IMR-90 (cell line): ENCODE results near the gene SLC44A4. TPM values are rescaled to one million over a fixed set of nuclear protein-coding genes. Genes with fewer than 3 reads are reported as not detected.
"Not testable (repeated sequence)": the region's sequence is repeated elsewhere in the genome, so short reads cannot be mapped to it uniquely, and the experiment has no call there.

Experiments
- ATAC-seq: fragments of 200-7000 bp; cut with Tn5 transposase; 2 replicates; pipeline ENCODE4 v1.9.1; 2020; ENCODE audit warnings: low read depth, mild to moderate bottlenecking, moderate library complexity
- BruUV-seq: library from RNA; stranded (reverse); fragments of 400-500 nt; replicated peaks from 2 replicates; lab custom pipeline; 2021; lab: Mats Ljungman, UMichigan
- CTCF ChIA-PET: fragments of 300-600 bp; formaldehyde crosslinking; extraction: SDS; loops from one replicate; lab custom pipeline; 2021; ENCODE audit warnings: antibody characterized with exemption; lab: Yijun Ruan, JAX
- POLR2A ChIA-PET: fragments of 300-600 bp; sonication (Branson Sonifier 250); formaldehyde crosslinking; loops from one replicate; lab custom pipeline; 2022; ENCODE audit warnings: antibody characterized with exemption; ENCODE audit not compliant: unreplicated experiment; lab: Charles Lee
- DNase-seq: peaks from one replicate; pipeline ENCODE4 v3.0.0; 2013
- H2AFZ ChIP-seq: replicated peaks from 2 replicates; pipeline ENCODE3; 2013; ENCODE audit warnings: low read length, mild to moderate bottlenecking; ENCODE audit not compliant: poor library complexity
- H2AK5ac ChIP-seq: 2 replicates; pipeline ENCODE4 v1.6.1; 2013; ENCODE audit warnings: low read depth, low read length, inconsistent platforms
- H2AK9ac ChIP-seq: replicated peaks from 2 replicates; pipeline ENCODE3; 2013; ENCODE audit warnings: mild to moderate bottlenecking, low read depth, low read length, moderate library complexity; ENCODE audit not compliant: poor library complexity
- H2BK120ac ChIP-seq: 2 replicates; pipeline ENCODE4 v1.6.1; 2013; ENCODE audit warnings: low read depth, low read length, inconsistent platforms
- H2BK15ac ChIP-seq: 3 replicates; pipeline ENCODE4 v1.6.1; 2013; ENCODE audit warnings: low read depth, low read length, inconsistent platforms
- H2BK20ac ChIP-seq: 2 replicates; pipeline ENCODE4 v1.6.1; 2013; ENCODE audit warnings: low read depth, mild to moderate bottlenecking, inconsistent platforms, low read length, moderate library complexity
- H2BK5ac ChIP-seq: 2 replicates; pipeline ENCODE4 v1.6.1; 2013; ENCODE audit warnings: mild to moderate bottlenecking, low read depth, low read length, inconsistent platforms; ENCODE audit not compliant: poor library complexity, severe bottlenecking
- H3K14ac ChIP-seq: replicated peaks from 2 replicates; pipeline ENCODE4 v1.6.1; 2013; ENCODE audit warnings: low read depth, low read length, inconsistent platforms
- H3K18ac ChIP-seq: 2 replicates; pipeline ENCODE4 v1.6.1; 2013; ENCODE audit warnings: low read depth, low read length, control low read depth
- H3K23ac ChIP-seq: 2 replicates; pipeline ENCODE4 v1.6.1; 2013; ENCODE audit warnings: low read depth, low read length, inconsistent platforms
- H3K27ac ChIP-seq: 2 replicates; pipeline ENCODE4 v1.5.1; 2013; ENCODE audit warnings: mild to moderate bottlenecking, control low read depth, low read length; ENCODE audit not compliant: insufficient read depth
- H3K27me3 ChIP-seq: 2 replicates; pipeline ENCODE4 v1.6.1; 2013; ENCODE audit warnings: low read length; ENCODE audit not compliant: control insufficient read depth, insufficient read depth
- H3K36me3 ChIP-seq: 2 replicates; pipeline ENCODE4 v1.6.1; 2013; ENCODE audit warnings: low read length, mixed read lengths; ENCODE audit not compliant: control insufficient read depth, insufficient read depth
- H3K4ac ChIP-seq: 2 replicates; pipeline ENCODE4 v1.6.1; 2013; ENCODE audit warnings: low read depth, low read length, inconsistent platforms
- H3K4me1 ChIP-seq: 2 replicates; pipeline ENCODE4 v1.6.1; 2013; ENCODE audit warnings: low read length, mixed read lengths; ENCODE audit not compliant: control insufficient read depth, insufficient read depth
- H3K4me2 ChIP-seq: 2 replicates; pipeline ENCODE4 v1.6.1; 2013; ENCODE audit warnings: low read depth, mild to moderate bottlenecking, control low read depth, low read length, moderate library complexity
- H3K4me3 ChIP-seq: 2 replicates; pipeline ENCODE4 v1.5.1; 2013; ENCODE audit warnings: low read depth, mild to moderate bottlenecking, control low read depth, low read length, moderate library complexity; ENCODE audit not compliant: insufficient read depth
- H3K56ac ChIP-seq: 2 replicates; pipeline ENCODE4 v1.6.1; 2013; ENCODE audit warnings: low read length, inconsistent platforms; ENCODE audit not compliant: insufficient read depth; ENCODE audit errors: extremely low read depth
- H3K79me1 ChIP-seq, 2 experiments: 2 replicates each; pipeline ENCODE4 v1.6.1; 2013; ENCODE audit warnings: low read length in 2 of 2, inconsistent platforms in 1 of 2, low read depth in 1 of 2
- H3K9ac ChIP-seq: 2 replicates; pipeline ENCODE4 v1.6.1; 2013; ENCODE audit warnings: low read depth, low read length, control low read depth
- H3K9me1 ChIP-seq: 2 replicates; pipeline ENCODE4 v1.6.1; 2013; ENCODE audit warnings: low read length, inconsistent platforms; ENCODE audit not compliant: insufficient read depth
- H3K9me3 ChIP-seq: 2 replicates; pipeline ENCODE4 v1.6.1; 2013; ENCODE audit warnings: low read length; ENCODE audit not compliant: control insufficient read depth, insufficient read depth
- H4K20me1 ChIP-seq: 2 replicates; pipeline ENCODE4 v1.6.1; 2013; ENCODE audit warnings: low read length, inconsistent platforms; ENCODE audit not compliant: insufficient read depth
- H4K5ac ChIP-seq: 2 replicates; pipeline ENCODE4 v1.6.1; 2013; ENCODE audit warnings: mild to moderate bottlenecking, low read depth, low read length, control low read depth
- H4K8ac ChIP-seq, 2 experiments: 2 replicates each; pipeline ENCODE4 v1.6.1; 2013; ENCODE audit warnings: low read depth in 2 of 2, low read length in 2 of 2, control low read depth in 1 of 2, inconsistent platforms in 1 of 2
- H4K91ac ChIP-seq: 2 replicates; pipeline ENCODE4 v1.6.1; 2013; ENCODE audit warnings: low read depth, low read length, inconsistent platforms; ENCODE audit not compliant: insufficient read depth
- WGBS, 2 experiments: methylation state at CpG; one replicate each; pipeline versions ENCODE4 v1.1.5 to v1.1.7; 2013; ENCODE audit warnings: missing lambda C conversion rate in 2 of 2; ENCODE audit not compliant: insufficient read length in 1 of 2; ENCODE audit errors: extremely low coverage in 2 of 2; 5-methylcytosine and 5-hydroxymethylcytosine counted together
- dilution Hi-C: fragments of 300-500 bp; cut with HindIII; formaldehyde crosslinking; loops from one replicate; pipeline ENCODE4 v1.14.3; 2018; ENCODE audit warnings: low sequenced_read_pairs; ENCODE audit not compliant: unreplicated experiment
- in situ Hi-C: fragments of 300-500 bp; cut with MboI; formaldehyde crosslinking; loops from 3 replicates; pipeline ENCODE4 v1.14.3; 2019; ENCODE audit warnings: low sequenced_read_pairs, inconsistent platforms, mixed read lengths
- intact Hi-C: fragments of 100-400 bp; cut with micrococcal nuclease; formaldehyde crosslinking; loops from 2 replicates; pipeline ENCODE4 v1.10.0; 2022
- polyA plus RNA-seq, 3 experiments: library from polyadenylated mRNA; depleted of rRNA; stranded (reverse); fragments of >200 nt; gene quantifications; 2 replicates each; pipeline ENCODE4 v1.2.3, GENCODE V29; 2012; ENCODE audit warnings: low replicate concordance in 1 of 3
- total RNA-seq: library from RNA; depleted of rRNA; stranded (reverse); fragments of >200 nt; gene quantifications from 2 replicates; pipeline ENCODE4 v1.2.3, GENCODE V29; 2012

SLC44A4 gene
- total and polyA plus RNA-seq, 2 of the 4 experiments (the other 2 are of a cell fraction), result 0.14 to 0.36 TPM

DNA sequence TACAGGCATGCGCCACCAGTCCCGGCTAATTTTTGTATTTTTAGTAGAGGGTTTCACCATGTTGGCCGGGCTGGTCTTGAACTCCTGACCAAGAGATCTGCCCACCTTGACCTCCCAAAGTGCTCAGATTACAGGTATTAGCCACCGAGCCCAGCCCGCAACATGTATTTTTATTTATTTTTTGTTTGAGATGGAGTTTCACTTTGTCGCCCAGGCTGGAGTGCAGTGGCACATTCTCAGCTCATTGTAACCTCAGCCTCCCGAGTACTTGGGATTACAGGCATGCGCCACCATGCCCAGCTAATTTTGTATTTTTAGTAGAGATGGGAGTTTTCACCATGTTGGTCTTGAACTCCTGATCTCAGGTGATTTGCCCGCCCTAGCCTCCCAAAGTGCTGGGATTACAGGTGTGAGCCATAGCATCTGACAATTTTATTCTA lies 40.7 kb downstream of the SLC44A4 start:
- H4K91ac ChIP-seq, H3K4ac ChIP-seq, BruUV-seq, DNase-seq, H2BK5ac ChIP-seq, H2BK15ac ChIP-seq, H3K4me3 ChIP-seq, H3K4me2 ChIP-seq, H3K9me1 ChIP-seq, H3K23ac ChIP-seq, H4K5ac ChIP-seq, H4K8ac ChIP-seq, dilution Hi-C loops, ATAC-seq, H3K9me3 ChIP-seq, CTCF ChIA-PET, H3K27me3 ChIP-seq, H2AFZ ChIP-seq, H3K14ac ChIP-seq, H3K18ac ChIP-seq, H2AK9ac ChIP-seq, H3K27ac ChIP-seq, intact Hi-C loops, H2BK120ac ChIP-seq, H2AK5ac ChIP-seq, H2BK20ac ChIP-seq, H3K56ac ChIP-seq: not testable (repeated sequence)
- POLR2A ChIA-PET, result interaction anchor here (0.7 kb wide), 1 partner anchor 18 kb away, joined by 3 read pairs; no protein-coding TSS in a partner anchor
- WGBS, 2 experiments, result 67% methylated on average over 1 of the region's 9 CpGs; no CpG with 5 or more reads in 1 of the 2 experiments
- H3K79me1 ChIP-seq, result peaks cover 22 to 43% of the 10 kb centered on the region in 2 experiments; a peak in 3 of 4 replicates
- in situ Hi-C loops, result loop anchor here (10.0 kb wide), 2 partner anchors 153 to 293 kb away; partner anchors contain the start of genes ATP6V1G2, DDX39B, LY6G5C and NFKBIL1
- peaks cover 11% of the 10 kb centered on the region for H3K4me1 ChIP-seq
- H3K36me3 ChIP-seq, result peaks cover 43% of the 10 kb centered on the region
- H4K20me1 ChIP-seq, result peaks cover 55% of the 10 kb centered on the region
- 0 out of 2 replicates have a peak overlapping the region, but pooled peaks have one; percentile 28 for H3K9ac ChIP-seq
